CD4-positive, alpha-beta T cell (primary cell): ENCODE data around the gene SLC44A1. TPM values are rescaled to one million over a fixed set of nuclear protein-coding genes. Genes with fewer than 3 reads are reported as not detected.

ENCODE experiments used
- ATAC-seq: fragments of 200-7000 bp; cut with Tn5 transposase; one replicate; pipeline ENCODE4 v1.10.0; 2022; ENCODE audit warnings: mild to moderate bottlenecking; ENCODE audit not compliant: poor library complexity
- CTCF ChIA-PET: fragments of 350-600 bp; sonication (Branson Sonifier 250); formaldehyde crosslinking; loops from one replicate; lab custom pipeline; 2021; ENCODE audit warnings: antibody characterized with exemption, inconsistent platforms; lab: Charles Lee
- POLR2A ChIA-PET: fragments of 350-600 bp; sonication (Branson Sonifier 250); formaldehyde crosslinking; loops from one replicate; lab custom pipeline; 2021; ENCODE audit warnings: antibody characterized with exemption, inconsistent platforms; lab: Charles Lee
- DNase-seq, 14 experiments: peaks; one replicate each; pipeline ENCODE4 v3.0.0-alpha.2; 2013 to 2020; ENCODE audit warnings: mixed read lengths in 2 of 14
- H3K27ac ChIP-seq, 2 donors: one replicate each; pipeline versions ENCODE4 v1.5.1 to v1.7.0; 2013; ENCODE audit warnings: low read length in 2 of 2, low read depth in 1 of 2, mild to moderate bottlenecking in 1 of 2
- H3K27me3 ChIP-seq, 2 experiments: 1 replicate in 1 of 2; 2 replicates in 1 of 2; pipeline versions ENCODE4 v1.6.1 to v1.7.0; 2013; ENCODE audit warnings: low read length in 2 of 2, control low read depth in 1 of 2, mild to moderate bottlenecking in 1 of 2, moderate library complexity in 1 of 2; ENCODE audit not compliant: insufficient read depth in 2 of 2, control insufficient read depth in 1 of 2
- H3K36me3 ChIP-seq: one replicate; pipeline ENCODE4 v1.6.1; 2013; ENCODE audit warnings: low read length, control low read depth; ENCODE audit not compliant: insufficient read depth
- H3K4me1 ChIP-seq: one replicate; pipeline ENCODE4 v1.6.1; 2013; ENCODE audit warnings: low read length, control low read depth; ENCODE audit not compliant: insufficient read depth
- H3K4me3 ChIP-seq: one replicate; pipeline ENCODE4 v1.5.1; 2013; ENCODE audit warnings: mild to moderate bottlenecking, low read length, moderate library complexity
- H3K9me3 ChIP-seq, 2 experiments: 1 replicate in 1 of 2; 2 replicates in 1 of 2; pipeline versions ENCODE4 v1.6.1 to v1.7.0; 2013; ENCODE audit warnings: low read length in 2 of 2, mild to moderate bottlenecking in 2 of 2, control low read depth in 1 of 2, moderate library complexity in 1 of 2; ENCODE audit not compliant: control insufficient read depth in 1 of 2, insufficient read depth in 1 of 2
- H3K27ac Mint-ChIP-seq: one replicate; pipeline ENCODE4 v1.8.0; 2020; ENCODE audit warnings: mixed read lengths
- H3K27me3 Mint-ChIP-seq: one replicate; pipeline ENCODE4 v1.8.0; 2021; ENCODE audit warnings: mixed read lengths
- H3K36me3 Mint-ChIP-seq: one replicate; pipeline ENCODE4 v1.8.0; 2021; ENCODE audit warnings: low read depth, mixed read lengths
- H3K4me1 Mint-ChIP-seq: one replicate; pipeline ENCODE4 v1.8.0; 2021; ENCODE audit warnings: low read depth, mixed read lengths
- H3K4me3 Mint-ChIP-seq: one replicate; pipeline ENCODE4 v1.8.0; 2020; ENCODE audit warnings: mild to moderate bottlenecking, mixed read lengths
- H3K9me3 Mint-ChIP-seq: one replicate; pipeline ENCODE4 v1.8.0; 2020; ENCODE audit warnings: mixed read lengths
- CTCF ChIP-seq: fragments of 200-600 bp; IDR thresholded peaks from one replicate; pipeline ENCODE4 v1.8.0; 2022; ENCODE audit warnings: antibody characterized with exemption, mild to moderate bottlenecking
- intact Hi-C, 2 experiments: fragments of 100-400 bp; cut with DNase I in 1 of 2; cut with micrococcal nuclease in 1 of 2; formaldehyde crosslinking; loops; one replicate each; pipeline versions ENCODE4 v1.15.1 to v1.9.0; 2023 to 2025; cut with DNase I, micrococcal nuclease
- total RNA-seq, 174 experiments: library from RNA in 2 of 174; stranded (reverse) in 2 of 174; gene quantifications; one replicate each; pipeline ENCODE4 v1.2.3 and lab custom pipeline; 2021 to 2026

SLC44A1 gene
- total RNA-seq, 2 experiments from 2014 or later = 5.1 to 5.9 TPM

- no peak for ATAC-seq
- DNase-seq = no peak
- POLR2A ChIA-PET = no interaction called here
- no peaks in the 10 kb centered on the region for H3K4me1 ChIP-seq
- TF ChIP-seq CTCF = no peak
- CTCF ChIA-PET = no interaction called here
- H3K27me3 ChIP-seq = no peaks in the 10 kb centered on the region
- H3K27ac Mint-ChIP-seq = no peak overlapping the region
- H3K36me3 Mint-ChIP-seq = no peaks in the 10 kb centered on the region
- intact Hi-C loops = no loop called here
- no peak overlapping the region for H3K4me3 Mint-ChIP-seq
- no peaks in the 10 kb centered on the region for H3K36me3 ChIP-seq
- no peaks in the 10 kb centered on the region for H3K9me3 Mint-ChIP-seq
- no peaks in the 10 kb centered on the region for H3K9me3 ChIP-seq
- no peak overlapping the region for H3K4me3 ChIP-seq
- H3K27ac ChIP-seq = no peak overlapping the region
- H3K4me1 Mint-ChIP-seq = peaks cover 23% of the 10 kb centered on the region
- H3K27me3 Mint-ChIP-seq = no peaks in the 10 kb centered on the region
Measured at GRCh38 chr9:105275111-105275510, 30.7 kb downstream of the SLC44A1 start.

GRCh38 chr9:105275938-105276337, 31.5 kb downstream of the SLC44A1 start:
- H3K9me3 ChIP-seq = no peaks in the 10 kb centered on the region
- H3K36me3 Mint-ChIP-seq = no peaks in the 10 kb centered on the region
- H3K9me3 Mint-ChIP-seq = no peaks in the 10 kb centered on the region
- POLR2A ChIA-PET = no interaction called here
- CTCF ChIA-PET = no interaction called here
- H3K27me3 ChIP-seq = no peaks in the 10 kb centered on the region
- peaks cover 15% of the 10 kb centered on the region for H3K4me1 Mint-ChIP-seq
- no peak for ATAC-seq
- no peak overlapping the region for H3K27ac Mint-ChIP-seq
- intact Hi-C loops = no loop called here
- no peak overlapping the region for H3K27ac ChIP-seq
- no peak overlapping the region for H3K4me3 Mint-ChIP-seq
- H3K27me3 Mint-ChIP-seq = no peaks in the 10 kb centered on the region
- H3K4me1 ChIP-seq = no peaks in the 10 kb centered on the region
- H3K4me3 ChIP-seq = no peak overlapping the region
- DNase-seq = no peak
- no peaks in the 10 kb centered on the region for H3K36me3 ChIP-seq
- no peak for TF ChIP-seq CTCF

GRCh38 chr9:105278751-105279150, 34.3 kb downstream of the SLC44A1 start:
- Histone ChIP-seq H3K9me3 (no peaks in the 10 kb centered on the region), H3K27me3 (no peaks in the 10 kb centered on the region), H3K4me3 (no peak overlapping the region), H3K4me1 (no peaks in the 10 kb centered on the region), H3K36me3 (no peaks in the 10 kb centered on the region), H3K27ac (no peak overlapping the region)
- no peak overlapping the region for H3K27ac Mint-ChIP-seq
- no peaks in the 10 kb centered on the region for H3K27me3 Mint-ChIP-seq
- H3K9me3 Mint-ChIP-seq = no peaks in the 10 kb centered on the region
- CTCF ChIA-PET = no interaction called here
- no peak for DNase-seq
- no peak for TF ChIP-seq CTCF
- no peaks in the 10 kb centered on the region for H3K36me3 Mint-ChIP-seq
- peaks cover 24% of the 10 kb centered on the region for H3K4me1 Mint-ChIP-seq
- no peak for ATAC-seq
- no peak overlapping the region for H3K4me3 Mint-ChIP-seq
- intact Hi-C loops = no loop called here
- POLR2A ChIA-PET = no interaction called here
